Naive thymus-derived CD8-positive, alpha-beta T cell (primary cell): ENCODE data around the gene CD4. TPM values are rescaled to one million over a fixed set of nuclear protein-coding genes. Genes with fewer than 3 reads are reported as not detected.

Experiments used
- ATAC-seq, 2 donors: fragments of 150-1000 bp; cut with Tn5 transposase in 1 of 2; sonication (Bioruptor Pico), chemical (Tn5 transposase) in 1 of 2; 1 replicate in 1 of 2; 2 replicates in 1 of 2; pipeline ENCODE4 v1.10.0; 2021; ENCODE audit warnings: mild to moderate bottlenecking in 2 of 2, moderate library complexity in 2 of 2
- POLR2A ChIA-PET: fragments of 350-600 bp; sonication (Branson Sonifier 250); formaldehyde crosslinking; loops from one replicate; lab custom pipeline; 2021; ENCODE audit warnings: antibody characterized with exemption; lab: Charles Lee
- DNase-seq, 10 donors: peaks; one replicate each; pipeline versions ENCODE4 v3.0.0 to v3.0.0-alpha.2; 2020 to 2022
- H3K27ac Mint-ChIP-seq, 10 donors: one replicate each; pipeline ENCODE4 v1.8.0; 2020 to 2022; ENCODE audit warnings: mild to moderate bottlenecking in 10 of 10, mixed read lengths in 10 of 10, moderate library complexity in 4 of 10, inconsistent platforms in 1 of 10
- H3K27me3 Mint-ChIP-seq, 5 donors: one replicate each; pipeline ENCODE4 v1.8.0; 2021 to 2022; ENCODE audit warnings: mixed read lengths in 5 of 5
- H3K36me3 Mint-ChIP-seq, 3 donors: one replicate each; pipeline ENCODE4 v1.8.0; 2020 to 2022; ENCODE audit warnings: mixed read lengths in 3 of 3, mild to moderate bottlenecking in 2 of 3, inconsistent platforms in 1 of 3
- H3K4me1 Mint-ChIP-seq, 4 donors: one replicate each; pipeline ENCODE4 v1.8.0; 2021 to 2022; ENCODE audit warnings: mixed read lengths in 4 of 4
- H3K4me3 Mint-ChIP-seq, 10 donors: one replicate each; pipeline ENCODE4 v1.8.0; 2020 to 2022; ENCODE audit warnings: mild to moderate bottlenecking in 10 of 10, mixed read lengths in 10 of 10, moderate library complexity in 6 of 10, inconsistent platforms in 1 of 10
- H3K9me3 Mint-ChIP-seq, 9 donors: one replicate each; pipeline ENCODE4 v1.8.0; 2020 to 2022; ENCODE audit warnings: mixed read lengths in 9 of 9, mild to moderate bottlenecking in 3 of 9, inconsistent platforms in 1 of 9, moderate library complexity in 1 of 9
- polyA plus RNA-seq, 3 donors: library from polyadenylated mRNA; unstranded; fragments of 300-500 nt; fragmentation: Illumina TruSeq; gene quantifications; one replicate each; pipeline ENCODE4 v1.2.3, GENCODE V29; 2021
- total RNA-seq, 8 experiments: library from RNA in 2 of 8; stranded (reverse) in 2 of 8; gene quantifications; one replicate each; pipeline ENCODE4 v1.2.3 and lab custom pipeline; 2021 to 2026

The CD4 gene
- total and polyA plus RNA-seq, 5 experiments from 2014 or later: 0.39 to 1.5 (median 1.3) TPM

- H3K27me3 Mint-ChIP-seq: peaks cover 7 to 46% (median 27%) of the 10 kb centered on the region in 5 donors
- ATAC-seq (no peak), DNase-seq (no peak)
- H3K27ac Mint-ChIP-seq: peak overlapping the region in 1 of 10 donors; percentile 16
- no peaks in the 10 kb centered on the region for H3K36me3 Mint-ChIP-seq
- no peaks in the 10 kb centered on the region for H3K9me3 Mint-ChIP-seq
- POLR2A ChIA-PET: no interaction called here
- no peak overlapping the region for H3K4me3 Mint-ChIP-seq
- peaks cover 13 to 24% (median 14%) of the 10 kb centered on the region in 4 donors for H3K4me1 Mint-ChIP-seq
Observed at GRCh38 chr12:6820166-6820565, 30.8 kb downstream of the CD4 start.

GRCh38 chr12:6821591-6822425, 32.5 kb downstream of the CD4 start, which contains the start of gene GPR162:
Gene GPR162, plus strand, starts transcription at chr12:6821821. Its CDS starts 2,078 bp downstream, at chr12:6823899.
- H3K4me3 Mint-ChIP-seq: peak within 1 kb of the TSS; percentile 54 to 79 (median 66)
- POLR2A ChIA-PET: interaction anchor here (0.8 to 1.3 kb wide), 3 partner anchors 15 to 69 kb away, joined by 3 to 5 read pairs (median 5); partner anchors contain the start of genes MLF2 and PTMS
- ATAC-seq: peak; percentile 27 to 33
- DNase-seq: peak in 1 of 10 donors; percentile 58
- H3K27ac Mint-ChIP-seq: peak within 1 kb of the TSS in 4 of 10 donors; percentile 28 to 80 (median 57)
- no peaks in the 10 kb centered on the region for H3K9me3 Mint-ChIP-seq
- no peaks in the 10 kb centered on the region for H3K36me3 Mint-ChIP-seq
- peaks cover 11 to 62% (median 41%) of the 10 kb centered on the region in 5 donors for H3K27me3 Mint-ChIP-seq
- H3K4me1 Mint-ChIP-seq: peaks cover 15 to 30% (median 17%) of the 10 kb centered on the region in 4 donors

GRCh38 chr12:6822426-6823135, 33.3 kb downstream of the CD4 start:
- Mint-ChIP-seq H3K9me3 (no peaks in the 10 kb centered on the region), H3K4me3 (peak overlapping the region in 7 of 10 donors; percentile 16 to 79 (median 41)), H3K27me3 (peaks cover 14 to 70% (median 48%) of the 10 kb centered on the region in 5 donors), H3K36me3 (no peaks in the 10 kb centered on the region), H3K4me1 (peaks cover 18 to 37% (median 22%) of the 10 kb centered on the region in 4 donors), H3K27ac (no peak overlapping the region)
- peak in 1 of 10 donors; percentile 43 for DNase-seq
- no peak for ATAC-seq
- POLR2A ChIA-PET: interaction anchor here (1.1 kb wide), 1 partner anchor 14 kb away, joined by 3 read pairs; no protein-coding TSS in a partner anchor

- H3K4me3 Mint-ChIP-seq: no peak overlapping the region
- H3K36me3 Mint-ChIP-seq: no peaks in the 10 kb centered on the region
Observed at GRCh38 chr12:6823182-6824084, 34.1 kb downstream of the CD4 start.

DNA sequence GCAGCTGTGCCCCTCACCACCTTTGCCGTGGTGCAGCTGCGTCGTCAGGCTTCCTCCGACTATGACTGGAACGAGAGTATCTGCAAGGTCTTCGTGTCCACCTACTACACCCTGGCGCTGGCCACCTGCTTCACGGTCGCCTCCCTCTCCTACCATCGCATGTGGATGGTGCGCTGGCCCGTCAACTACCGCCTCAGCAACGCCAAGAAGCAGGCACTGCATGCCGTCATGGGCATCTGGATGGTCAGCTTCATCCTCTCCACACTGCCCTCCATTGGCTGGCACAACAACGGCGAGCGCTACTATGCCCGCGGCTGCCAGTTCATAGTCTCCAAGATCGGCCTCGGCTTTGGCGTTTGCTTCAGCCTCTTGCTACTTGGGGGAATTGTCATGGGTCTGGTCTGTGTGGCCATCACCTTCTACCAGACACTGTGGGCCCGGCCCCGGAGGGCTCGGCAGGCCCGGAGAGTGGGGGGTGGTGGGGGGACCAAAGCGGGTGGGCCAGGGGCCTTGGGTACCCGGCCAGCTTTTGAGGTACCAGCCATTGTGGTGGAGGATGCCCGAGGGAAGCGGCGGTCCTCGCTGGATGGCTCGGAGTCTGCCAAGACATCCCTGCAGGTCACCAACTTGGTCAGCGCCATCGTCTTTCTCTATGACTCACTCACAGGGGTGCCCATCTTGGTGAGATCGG, 34.9 kb downstream of the CD4 start:
- Mint-ChIP-seq H3K4me3 (peak overlapping the region in 2 of 10 donors; percentile 12 to 34), H3K9me3 (no peaks in the 10 kb centered on the region), H3K36me3 (no peaks in the 10 kb centered on the region), H3K27me3 (peaks cover 15 to 80% (median 52%) of the 10 kb centered on the region in 5 donors), H3K4me1 (peaks cover 19 to 51% (median 29%) of the 10 kb centered on the region in 4 donors), H3K27ac (peak overlapping the region in 2 of 10 donors; percentile 37 to 65)
- POLR2A ChIA-PET: no interaction called here
- DNase-seq (peak in 1 of 10 donors; percentile 60), ATAC-seq (no peak)

More at GRCh38 chr12:6823182-6824084, 34.1 kb downstream of the CD4 start:
- DNase-seq: peak in 1 of 10 donors; percentile 32
- POLR2A ChIA-PET: no interaction called here
- peaks cover 15 to 79% (median 48%) of the 10 kb centered on the region in 5 donors for H3K27me3 Mint-ChIP-seq
- no peak for ATAC-seq
- no peak overlapping the region for H3K27ac Mint-ChIP-seq
- no peaks in the 10 kb centered on the region for H3K9me3 Mint-ChIP-seq
- H3K4me1 Mint-ChIP-seq: peaks cover 17 to 45% (median 25%) of the 10 kb centered on the region in 4 donors

DNA sequence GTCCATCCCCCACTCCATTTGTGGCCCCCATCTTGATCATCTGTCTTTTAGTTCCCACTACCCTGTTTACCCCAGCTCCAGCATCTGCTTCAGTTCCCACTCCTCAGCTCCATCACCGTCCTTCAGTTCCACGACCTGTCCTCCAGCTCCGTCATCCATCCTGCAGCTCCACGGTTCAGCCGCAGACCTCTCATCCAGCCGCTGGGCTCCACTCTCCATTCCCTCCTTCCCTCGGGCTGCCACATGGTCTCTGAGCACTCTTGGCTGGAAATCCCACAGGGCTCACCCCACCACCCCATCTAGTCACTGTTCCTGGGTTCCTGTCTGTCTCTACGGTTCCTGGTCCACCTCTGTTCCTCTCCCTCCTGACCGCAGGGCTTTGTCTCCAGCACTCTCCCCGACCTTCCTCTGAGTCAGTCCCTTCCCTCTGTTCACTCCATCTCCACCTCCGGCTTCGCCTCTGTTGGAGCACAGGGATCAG, 35.6 kb downstream of the CD4 start:
- H3K4me1 Mint-ChIP-seq: peaks cover 19 to 55% (median 31%) of the 10 kb centered on the region in 4 donors
- no peaks in the 10 kb centered on the region for H3K36me3 Mint-ChIP-seq
- H3K9me3 Mint-ChIP-seq: no peaks in the 10 kb centered on the region
- peak in 1 of 10 donors; percentile 49 for DNase-seq
- peaks cover 15 to 80% (median 53%) of the 10 kb centered on the region in 5 donors for H3K27me3 Mint-ChIP-seq
- ATAC-seq: no peak
- POLR2A ChIA-PET: interaction anchor here (1.3 kb wide), 1 partner anchor 71 kb away, joined by 3 read pairs; no protein-coding TSS in a partner anchor
- H3K4me3 Mint-ChIP-seq: no peak overlapping the region
- H3K27ac Mint-ChIP-seq: peak overlapping the region in 2 of 10 donors; percentile 14 to 74

DNA sequence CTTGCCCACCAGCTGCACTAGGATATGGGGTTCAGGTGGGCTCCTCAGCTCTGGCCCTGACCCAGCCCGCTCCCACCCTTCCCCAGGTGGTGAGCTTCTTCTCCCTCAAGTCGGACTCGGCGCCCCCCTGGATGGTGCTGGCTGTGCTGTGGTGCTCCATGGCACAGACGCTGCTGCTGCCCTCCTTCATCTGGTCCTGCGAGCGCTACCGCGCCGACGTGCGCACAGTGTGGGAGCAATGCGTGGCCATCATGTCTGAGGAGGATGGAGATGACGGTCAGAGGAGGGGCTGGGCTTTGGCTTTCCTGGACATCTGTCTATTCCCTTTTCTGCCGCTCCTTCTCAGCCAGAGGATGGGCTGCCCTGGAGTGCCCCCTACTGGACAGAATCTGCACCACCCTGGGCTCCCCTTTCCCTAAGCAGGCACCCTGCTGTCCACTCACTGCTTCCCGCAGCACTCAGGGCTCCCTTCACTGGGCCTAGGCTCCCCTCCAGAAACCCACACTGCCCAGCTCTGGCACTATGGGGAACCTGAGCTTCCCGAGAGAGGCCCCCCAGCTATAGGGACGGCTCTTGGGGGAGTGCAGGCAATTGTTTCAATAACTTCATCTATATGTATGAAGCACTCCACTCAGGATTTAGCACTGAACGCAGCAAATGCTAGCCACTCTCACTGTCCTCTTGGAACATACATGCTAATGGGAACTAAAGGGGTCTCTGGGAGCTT, 36.2 kb downstream of the CD4 start:
- peak overlapping the region in 2 of 10 donors; percentile 10 to 17 for H3K4me3 Mint-ChIP-seq
- peaks cover 19 to 54% (median 30%) of the 10 kb centered on the region in 4 donors for H3K4me1 Mint-ChIP-seq
- ATAC-seq (peak; percentile 45 to 50), DNase-seq (peak; percentile 59 to 85 (median 76))
- H3K27ac Mint-ChIP-seq: peak overlapping the region in 1 of 10 donors; percentile 74
- H3K9me3 Mint-ChIP-seq: no peaks in the 10 kb centered on the region
- no peaks in the 10 kb centered on the region for H3K36me3 Mint-ChIP-seq
- H3K27me3 Mint-ChIP-seq: peaks cover 15 to 78% (median 53%) of the 10 kb centered on the region in 5 donors
- POLR2A ChIA-PET: interaction anchor here (0.6 to 1.3 kb wide), 2 partner anchors 17 to 71 kb away, joined by 3 to 6 read pairs; no protein-coding TSS in a partner anchor

- H3K27ac Mint-ChIP-seq: peak overlapping the region in 1 of 10 donors; percentile 6
- H3K4me1 Mint-ChIP-seq: peaks cover 19 to 47% (median 24%) of the 10 kb centered on the region in 4 donors
- peak in 1 of 10 donors; percentile 59 for DNase-seq
- peaks cover 0 to 4% (median 0%) of the 10 kb centered on the region in 3 donors for H3K36me3 Mint-ChIP-seq
- H3K9me3 Mint-ChIP-seq: no peaks in the 10 kb centered on the region
- peak overlapping the region in 3 of 10 donors; percentile 0 to 31 (median 19) for H3K4me3 Mint-ChIP-seq
- H3K27me3 Mint-ChIP-seq: peaks cover 15 to 72% (median 53%) of the 10 kb centered on the region in 5 donors
- POLR2A ChIA-PET: interaction anchor here (0.5 to 1.3 kb wide), 4 partner anchors 18 to 108 kb away, joined by 3 to 6 read pairs (median 4); partner anchors contain the start of gene MLF2
- ATAC-seq: no peak
Observed at GRCh38 chr12:6826125-6826733, 36.9 kb downstream of the CD4 start.

GRCh38 chr12:6826734-6827436, 37.6 kb downstream of the CD4 start:
- POLR2A ChIA-PET: interaction anchor here (0.5 to 4.1 kb wide), 4 partner anchors 18 to 109 kb away, joined by 4 to 21 read pairs (median 5); partner anchors contain the start of genes CDCA3, MLF2 and USP5
- no peaks in the 10 kb centered on the region for H3K9me3 Mint-ChIP-seq
- ATAC-seq (no peak), DNase-seq (peak in 1 of 10 donors; percentile 64)
- H3K27ac Mint-ChIP-seq: peak overlapping the region in 6 of 10 donors; percentile 6 to 89 (median 46)
- peak overlapping the region; percentile 25 to 92 (median 68) for H3K4me3 Mint-ChIP-seq
- peaks cover 15 to 66% (median 52%) of the 10 kb centered on the region in 5 donors for H3K27me3 Mint-ChIP-seq
- H3K4me1 Mint-ChIP-seq: peaks cover 17 to 42% (median 22%) of the 10 kb centered on the region in 4 donors
- peaks cover 0 to 4% (median 0%) of the 10 kb centered on the region in 3 donors for H3K36me3 Mint-ChIP-seq
